ENCODE results near the gene STRIP2.
"Not testable (repeated sequence)": the region's sequence is repeated elsewhere in the genome, so short reads cannot be mapped to it uniquely, and the experiment has no call there.

Gene STRIP2

DNA sequence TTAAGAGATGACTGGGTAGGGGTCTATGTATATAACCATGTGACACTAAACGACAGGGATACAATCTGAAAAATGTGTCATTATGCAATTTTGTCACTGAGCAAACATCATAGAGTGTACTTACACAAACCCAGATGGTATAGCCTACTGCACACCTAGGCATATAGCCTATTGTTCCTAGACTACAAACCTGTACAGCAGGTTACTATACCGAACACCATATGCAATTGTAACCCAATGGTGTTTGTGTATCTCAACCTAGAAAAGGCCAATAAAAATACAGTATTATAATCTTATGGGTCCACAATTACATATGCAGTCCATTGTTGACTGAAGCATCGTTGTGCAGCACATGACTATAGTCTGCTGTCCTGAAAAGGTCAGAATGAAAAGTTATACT, 22.9 kb downstream of the STRIP2 start:
- no peak for DNase-seq

DNA sequence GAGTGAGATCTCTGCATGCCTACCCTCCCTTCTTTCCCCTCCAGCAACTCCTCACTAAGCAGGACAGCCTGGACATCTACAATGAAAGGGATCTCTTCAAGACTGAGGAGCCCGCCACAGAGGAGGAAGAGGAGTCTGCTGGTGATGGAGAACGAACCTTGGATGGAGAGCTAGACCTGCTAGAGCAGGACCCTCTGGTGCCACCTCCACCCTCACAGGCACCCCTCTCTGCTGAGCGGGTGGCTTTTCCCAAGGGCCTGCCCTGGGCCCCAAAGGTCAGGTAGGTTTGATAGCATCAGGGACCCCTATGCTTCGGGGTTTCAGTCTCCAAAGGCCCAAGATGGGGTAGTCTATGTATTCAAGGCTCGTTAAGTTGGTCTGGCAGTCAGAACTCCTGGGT, 23.9 kb downstream of the STRIP2 start:
- DNase-seq = no peak

DNA sequence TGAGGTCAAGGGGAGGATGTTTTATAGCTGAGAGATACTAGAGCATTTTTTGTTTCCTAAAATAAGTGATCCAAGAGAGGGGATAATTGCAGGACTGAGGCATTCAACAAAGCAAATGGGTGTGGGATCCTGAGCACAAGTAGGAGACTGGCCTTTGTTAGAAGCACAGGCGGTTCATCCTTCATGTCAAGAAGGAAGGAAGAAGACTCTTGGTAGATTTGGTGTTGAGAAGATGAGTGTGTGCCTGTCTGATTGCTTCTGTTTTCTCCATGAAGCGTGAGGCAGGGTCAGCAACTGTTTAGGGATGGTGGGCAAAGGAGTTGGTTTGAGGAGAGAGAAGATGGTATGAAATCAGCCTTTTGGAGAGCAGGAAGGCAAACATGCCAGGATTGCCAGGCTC, 27.6 kb downstream of the STRIP2 start:
- no peak for DNase-seq

DNA sequence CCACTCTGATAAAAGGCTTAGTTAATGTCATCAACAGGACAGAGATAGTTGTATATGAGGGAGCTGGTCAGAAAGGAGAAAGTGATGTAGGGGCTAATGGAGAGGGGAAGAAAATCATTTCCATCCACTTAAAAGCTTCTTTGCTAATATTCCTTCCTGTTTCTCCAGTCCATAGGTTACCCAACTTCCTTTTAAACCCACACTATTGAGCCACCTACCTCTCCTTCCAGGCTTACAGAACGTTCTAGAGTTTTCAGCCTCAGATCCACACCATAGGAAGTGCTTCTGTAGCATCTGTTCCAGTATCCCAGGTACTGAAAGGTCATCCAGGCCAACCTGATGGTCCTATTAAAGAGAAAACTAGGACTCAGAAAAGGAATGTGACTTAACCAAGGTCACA, 28.2 kb downstream of the STRIP2 start:
- DNase-seq = no peak

DNA sequence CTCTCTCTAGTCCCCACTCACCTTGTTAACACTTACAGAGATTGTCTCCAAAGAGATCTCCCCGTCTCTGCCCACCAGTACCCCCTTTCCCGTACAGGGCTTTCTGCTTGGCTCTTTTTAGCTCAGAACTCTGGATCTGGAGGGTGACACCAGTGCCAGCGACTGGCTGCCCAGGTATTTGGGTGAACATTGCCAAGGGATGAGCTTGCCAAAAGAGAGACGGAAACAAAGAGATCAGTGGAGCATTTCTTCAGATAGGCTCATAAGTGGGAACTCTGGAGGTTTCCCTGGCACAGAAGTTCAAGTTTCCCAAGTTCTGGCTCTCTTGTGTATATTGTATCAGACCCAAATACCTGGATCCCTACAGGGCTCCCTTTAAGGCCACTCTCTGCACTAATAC, 30.0 kb downstream of the STRIP2 start:
- DNase-seq = no peak

DNA sequence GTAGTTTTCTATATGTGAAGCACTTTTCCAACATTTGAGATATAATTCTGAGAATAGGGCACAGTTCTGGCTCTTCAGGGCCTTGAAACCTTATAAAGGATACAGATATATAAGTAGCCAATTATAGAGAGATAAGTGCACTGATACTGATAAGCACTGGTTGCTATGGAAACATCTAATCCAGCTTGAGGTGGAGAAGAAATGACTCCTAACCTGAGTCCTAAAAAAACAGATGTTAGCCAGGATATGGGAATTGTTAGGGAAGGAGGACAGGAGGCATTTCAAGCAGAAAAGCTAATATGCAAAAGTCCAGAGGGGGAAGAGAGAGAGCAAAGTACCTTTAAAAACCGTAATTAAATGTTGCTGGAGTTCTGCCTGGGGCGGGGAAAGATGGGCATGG, 30.8 kb downstream of the STRIP2 start:
- DNase-seq = no peak

DNA sequence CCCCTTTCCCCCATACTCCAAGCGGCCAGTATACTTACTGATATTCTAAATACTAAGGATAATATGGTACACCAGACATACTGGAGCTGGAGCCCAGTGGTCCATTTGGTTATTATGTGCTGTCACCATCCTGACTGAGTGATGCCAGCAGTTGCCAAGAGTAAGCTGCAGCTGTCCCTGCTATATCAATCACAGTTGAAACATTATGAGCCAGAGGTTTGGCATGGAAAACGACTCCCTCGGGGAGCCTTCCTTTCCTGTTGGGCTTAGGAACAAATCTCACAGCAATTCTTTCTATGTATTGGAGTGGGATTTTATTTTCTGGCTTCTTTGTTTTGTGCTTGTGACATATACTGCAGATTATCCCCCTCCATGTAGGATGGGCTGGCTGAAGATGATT, 32.6 kb downstream of the STRIP2 start:
- no peak for DNase-seq

- no peak for DNase-seq
Observed at GRCh38 chr7:129468087-129468486, 33.9 kb downstream of the STRIP2 start.

GRCh38 chr7:129468547-129468946, 34.3 kb downstream of the STRIP2 start:
- no peak for DNase-seq

DNA sequence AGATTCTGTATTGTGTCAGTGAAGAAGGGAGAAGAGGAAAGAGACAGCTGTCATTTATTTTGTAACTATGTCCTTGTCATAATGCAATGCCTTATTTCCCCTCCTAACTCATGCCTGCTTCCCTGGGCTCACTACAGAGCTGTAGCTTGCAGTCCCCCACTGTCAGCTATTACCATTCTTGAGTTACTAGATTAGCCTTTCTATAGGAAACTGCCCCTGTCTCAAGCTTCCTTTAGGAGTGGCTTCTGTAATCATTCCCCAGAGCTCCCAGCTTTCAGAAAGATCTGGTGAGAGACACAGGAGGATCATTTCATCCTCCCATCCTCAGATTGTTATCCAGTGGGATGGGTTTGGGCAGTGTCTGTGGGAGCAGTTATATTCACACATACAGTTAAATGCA, 35.7 kb downstream of the STRIP2 start:
- DNase-seq = no peak

GRCh38 chr7:129470411-129470810, 36.2 kb downstream of the STRIP2 start:
- no peak for DNase-seq

DNA sequence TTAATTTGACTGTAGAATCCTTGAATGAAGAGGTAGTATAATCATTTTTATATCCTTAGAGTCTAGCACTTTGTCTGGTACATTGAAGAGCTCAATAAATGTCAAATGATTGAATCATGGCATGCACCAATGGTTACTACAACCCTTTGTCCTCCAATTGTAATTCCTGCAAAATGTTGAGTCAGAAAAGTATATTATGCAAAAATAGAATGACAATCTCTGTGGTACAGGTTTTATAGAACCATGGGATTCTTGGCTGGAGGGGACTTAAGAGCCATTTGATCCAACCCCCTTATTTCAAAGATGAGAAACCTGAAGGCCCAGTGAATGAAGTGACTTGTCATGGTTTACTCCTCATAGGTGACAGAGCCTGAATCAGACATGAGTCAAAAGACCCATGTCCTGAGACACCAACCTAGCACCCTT, 37.2 kb downstream of the STRIP2 start:
- no peak for DNase-seq

DNA sequence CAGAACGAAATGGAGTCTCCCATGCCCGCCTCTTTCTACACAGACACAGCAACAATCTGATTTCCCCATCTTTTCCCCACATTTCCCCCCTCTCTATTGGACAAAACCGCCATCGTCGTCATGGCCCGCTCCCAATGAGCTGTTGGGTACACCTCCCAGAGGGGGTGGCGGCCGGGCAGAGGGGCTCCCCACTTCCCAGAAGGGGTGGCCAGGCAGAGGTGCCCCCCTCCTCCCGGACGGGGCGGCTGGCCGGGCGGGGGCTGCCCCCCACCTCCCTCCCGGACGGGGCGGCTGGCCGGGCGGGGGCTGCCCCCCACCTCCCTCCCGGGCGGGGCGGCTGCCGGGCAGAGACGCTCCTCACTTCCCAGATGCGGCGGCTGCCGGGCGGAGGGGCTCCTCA, 41.7 kb downstream of the STRIP2 start:
- DNase-seq = not testable (repeated sequence)

GRCh38 chr7:129476398-129476797, 42.2 kb downstream of the STRIP2 start:
- DNase-seq = not testable (repeated sequence)

DNA sequence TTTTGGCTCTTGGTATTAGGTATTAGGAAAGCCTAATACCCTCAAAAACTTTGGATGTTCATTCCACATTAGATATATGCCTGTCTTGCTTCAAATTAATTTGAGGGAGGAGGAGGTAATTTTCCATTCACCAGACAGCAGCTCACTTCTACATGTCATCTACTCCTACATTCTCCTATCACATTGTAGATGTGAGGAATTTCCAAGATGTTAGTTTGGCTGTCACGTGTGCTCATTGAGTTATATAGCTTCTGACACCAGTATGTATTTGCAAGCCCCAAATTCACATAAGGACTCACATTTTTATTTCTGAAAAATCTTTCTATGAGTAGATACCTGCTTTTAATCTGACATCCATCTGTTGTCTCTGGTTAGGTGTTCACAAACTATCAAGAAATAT, 45.6 kb downstream of the STRIP2 start:
- DNase-seq = no peak

GRCh38 chr7:129480674-129481363, 46.6 kb downstream of the STRIP2 start:
- no peak for DNase-seq

- DNase-seq = not testable (repeated sequence)
Observed at GRCh38 chr7:129481376-129481775, 47.1 kb downstream of the STRIP2 start.

GRCh38 chr7:129482781-129483180, 48.5 kb downstream of the STRIP2 start:
- DNase-seq = no peak

GRCh38 chr7:129489491-129489890, 55.3 kb downstream of the STRIP2 start:
- no peak for DNase-seq

GRCh38 chr7:129492391-129492790, 58.2 kb downstream of the STRIP2 start:
- no peak for DNase-seq

DNA sequence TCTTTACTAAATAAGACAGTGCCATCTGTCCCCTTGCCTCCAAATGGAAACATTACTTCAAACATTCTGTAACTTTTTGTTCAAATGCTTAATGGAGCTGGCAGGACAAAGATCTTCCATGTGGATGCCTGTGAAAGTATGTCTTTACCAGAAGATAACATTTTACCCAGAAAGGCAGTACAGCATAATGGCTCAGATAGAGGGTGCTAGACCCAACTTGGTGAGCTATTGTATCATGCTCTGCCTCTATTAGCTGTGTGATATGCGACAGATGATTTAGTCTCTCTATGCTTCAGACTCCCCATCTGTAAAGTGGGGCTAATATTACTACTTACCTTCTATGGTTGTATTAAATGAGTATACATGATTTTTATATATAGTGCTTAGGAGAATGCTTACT, 59.3 kb downstream of the STRIP2 start:
- no peak for DNase-seq

GRCh38 chr7:129494041-129494440, 59.8 kb downstream of the STRIP2 start:
- DNase-seq = no peak

GRCh38 chr7:129495987-129496386, 61.8 kb downstream of the STRIP2 start:
- DNase-seq = no peak

- no peak for DNase-seq
Observed at GRCh38 chr7:129496653-129497052, 62.4 kb downstream of the STRIP2 start.

GRCh38 chr7:129497156-129497555, 62.9 kb downstream of the STRIP2 start:
- DNase-seq = no peak

Data from NCI-H446 (cell line).